RWPE1 (cell line): ENCODE results near the gene DMD.

Source experiments
- CTCF ChIA-PET: fragments of 350-600 bp; sonication (Branson Sonifier 250); formaldehyde crosslinking; extraction: SDS; loops from one replicate; lab custom pipeline; 2021; lab: Yijun Ruan, JAX
- POLR2A ChIA-PET: fragments of 400-600 bp; formaldehyde crosslinking; extraction: SDS; loops from one replicate; lab custom pipeline; 2020; ENCODE audit warnings: antibody characterized with exemption; ENCODE audit not compliant: low non-redundant PET; lab: Yijun Ruan, JAX
- DNase-seq: peaks from one replicate; pipeline ENCODE4 v3.0.0; 2012; ENCODE audit warnings: low spot score
- H3K27ac ChIP-seq: fragments of 450-650 bp; 2 replicates; pipeline ENCODE4 v1.5.1; 2017
- CTCF ChIP-seq: fragments of 450-650 bp; conservative IDR thresholded peaks from 2 replicates; pipeline ENCODE4 v1.5.1; 2017; ENCODE audit warnings: low read depth, mild to moderate bottlenecking

DMD gene

GRCh38 chrX:32874839-32875238, 336.5 kb downstream of the DMD start:
- ChIA-PET POLR2A (no interaction called here), CTCF (no interaction called here)
- DNase-seq, result no peak
- H3K27ac ChIP-seq, result no peak overlapping the region
- TF ChIP-seq CTCF, result no peak

- DNase-seq, result no peak
- POLR2A ChIA-PET, result no interaction called here
- CTCF ChIA-PET, result no interaction called here
Observed at GRCh38 chrX:32873786-32874185, 337.6 kb downstream of the DMD start.

GRCh38 chrX:32871636-32872035, 339.7 kb downstream of the DMD start:
- CTCF ChIA-PET, result no interaction called here
- TF ChIP-seq CTCF, result no peak
- POLR2A ChIA-PET, result no interaction called here

More at GRCh38 chrX:32873786-32874185, 337.6 kb downstream of the DMD start:
- H3K27ac ChIP-seq, result no peak overlapping the region
- no peak for TF ChIP-seq CTCF

GRCh38 chrX:32868524-32868895, 342.8 kb downstream of the DMD start:
- ChIA-PET POLR2A (no interaction called here), CTCF (no interaction called here)
- no peak for TF ChIP-seq CTCF
- no peak overlapping the region for H3K27ac ChIP-seq
- DNase-seq, result no peak

More at GRCh38 chrX:32871636-32872035, 339.7 kb downstream of the DMD start:
- H3K27ac ChIP-seq, result no peak overlapping the region
- DNase-seq, result peak; percentile 2

- ChIA-PET POLR2A (no interaction called here), CTCF (no interaction called here)
- no peak for TF ChIP-seq CTCF
- DNase-seq, result no peak
- H3K27ac ChIP-seq, result no peak overlapping the region
Observed at GRCh38 chrX:32867781-32868523, 343.4 kb downstream of the DMD start.

- CTCF ChIA-PET, result no interaction called here
- POLR2A ChIA-PET, result no interaction called here
- TF ChIP-seq CTCF, result no peak
- H3K27ac ChIP-seq, result no peak overlapping the region
- DNase-seq, result no peak
Observed at GRCh38 chrX:32852203-32852602, 359.1 kb downstream of the DMD start.
